ENCODE data around the gene SPINK8. TPM values are rescaled to one million over a fixed set of nuclear protein-coding genes. Genes with fewer than 3 reads are reported as not detected.

SPINK8 gene
- total and polyA plus RNA-seq, 2 of the 8 experiments (the other 6 are each of a cell fraction or from before 2014, with no cell fraction given), result 0.29 TPM; not detected in 1

- no peak for TF ChIP-seq CHD7 (IDR thresholded peaks at IDR 0.05; ENCODE audit: insufficient replicate concordance, low read length)
- no peak for TF ChIP-seq CTCF (IDR thresholded peaks at IDR 0.05; ENCODE audit: control extremely low read depth in 1 of 3, insufficient read depth in 1 of 3, low read depth in 1 of 3, low read length in 3 of 3)
- TF ChIP-seq CTBP2 (IDR thresholded peaks at IDR 0.05; ENCODE audit: borderline replicate concordance, insufficient read depth, insufficient read length, low read length), result no peak
- TF ChIP-seq RNF2 (IDR thresholded peaks at IDR 0.05; ENCODE audit: borderline replicate concordance, low read depth, low read length, missing control alignments, poor library complexity, severe bottlenecking), result no peak
- no peak for TF ChIP-seq MAFK (IDR thresholded peaks at IDR 0.05; ENCODE audit: low read depth, low read length)
- TF ChIP-seq ATF3 (IDR thresholded peaks at IDR 0.05; ENCODE audit: insufficient read depth, low read depth, low read length), result no peak
- no peak for TF ChIP-seq PHF8 (conservative IDR thresholded peaks at IDR 0.05; ENCODE audit: low read depth, low read length)
Measured at GRCh38 chr3:48353987-48354386, 20.5 kb upstream of the SPINK8 start (continued).
